B cell (primary cell): ENCODE results near the gene TUT7. TPM values are rescaled to one million over a fixed set of nuclear protein-coding genes. Genes with fewer than 3 reads are reported as not detected.

ENCODE experiments used
- ATAC-seq: fragments of 200-7000 bp; cut with Tn5 transposase; one replicate; pipeline ENCODE4 v1.10.0; 2021; ENCODE audit warnings: low read depth, mild to moderate bottlenecking, moderate number of reproducible peaks, moderate library complexity
- CTCF ChIA-PET: fragments of 350-600 bp; sonication (Branson Sonifier 250); formaldehyde crosslinking; loops from one replicate; lab custom pipeline; 2021; ENCODE audit warnings: antibody characterized with exemption, inconsistent platforms; lab: Charles Lee
- POLR2A ChIA-PET: fragments of 350-600 bp; sonication (Branson Sonifier 250); formaldehyde crosslinking; loops from one replicate; lab custom pipeline; 2021; ENCODE audit warnings: antibody characterized with exemption; lab: Charles Lee
- DNase-seq: peaks from one replicate; pipeline ENCODE4 v3.0.0; 2013
- H2AFZ ChIP-seq: 2 replicates; pipeline ENCODE4 v1.6.1; 2012; ENCODE audit warnings: mild to moderate bottlenecking, low read depth, low read length; ENCODE audit not compliant: insufficient read depth, poor library complexity, severe bottlenecking
- H3K27ac ChIP-seq, 2 donors: 1 replicate in 1 of 2; 2 replicates in 1 of 2; pipeline ENCODE4 v1.5.1; 2012 to 2013; ENCODE audit warnings: low read length in 2 of 2, mild to moderate bottlenecking in 2 of 2, moderate library complexity in 1 of 2
- H3K27me3 ChIP-seq, 4 experiments: fragments of 200-600 bp in 1 of 4; sonication (generic) in 1 of 4; replicated peaks in 1 of 4; 1 replicate in 2 of 4; 2 replicates in 2 of 4; pipeline versions ENCODE4 v1.6.1 to v1.7.0; 2013 to 2016; ENCODE audit warnings: low read length in 3 of 4, mild to moderate bottlenecking in 2 of 4, mixed read lengths in 1 of 4, moderate library complexity in 1 of 4; ENCODE audit not compliant: insufficient read depth in 4 of 4, control insufficient read depth in 3 of 4; ENCODE audit errors: control extremely low read depth in 1 of 4
- H3K36me3 ChIP-seq, 2 experiments: replicated peaks in 1 of 2; 1 replicate in 1 of 2; 2 replicates in 1 of 2; pipeline versions ENCODE4 v1.6.1 to v1.7.1; 2013; ENCODE audit warnings: low read length in 1 of 2; ENCODE audit not compliant: insufficient read depth in 2 of 2, control insufficient read depth in 1 of 2; ENCODE audit errors: control extremely low read depth in 1 of 2, extremely low read depth in 1 of 2
- H3K4me1 ChIP-seq, 2 donors: fragments of 200-600 bp in 1 of 2; sonication (generic) in 1 of 2; 1 replicate in 1 of 2; 2 replicates in 1 of 2; pipeline versions ENCODE4 v1.5.1 to v1.6.1; 2013 to 2017; ENCODE audit warnings: low read length in 2 of 2; ENCODE audit not compliant: control insufficient read depth in 2 of 2, insufficient read depth in 2 of 2
- H3K4me2 ChIP-seq: replicated peaks from 2 replicates; pipeline ENCODE3; 2012; ENCODE audit warnings: mild to moderate bottlenecking, low read depth, low read length; ENCODE audit not compliant: poor library complexity, severe bottlenecking
- H3K4me3 ChIP-seq, 5 experiments: fragments of 200-600 bp in 1 of 5; sonication (generic) in 1 of 5; 1 replicate in 3 of 5; 2 replicates in 2 of 5; pipeline versions ENCODE4 v1.5.1 to v1.7.0; 2011 to 2016; ENCODE audit warnings: low read length in 4 of 5, mild to moderate bottlenecking in 4 of 5, low read depth in 2 of 5, control low read depth in 1 of 5, moderate library complexity in 1 of 5; ENCODE audit not compliant: insufficient read depth in 1 of 5; ENCODE audit errors: control extremely low read depth in 1 of 5, extremely low read depth in 1 of 5
- H3K79me2 ChIP-seq: fragments of 200-600 bp; sonication (generic); one replicate; pipeline ENCODE4 v1.6.0; 2016; ENCODE audit warnings: low read length; ENCODE audit not compliant: control insufficient read depth, insufficient read depth
- H3K9ac ChIP-seq: fragments of 200-600 bp; sonication (generic); 2 replicates; pipeline ENCODE4 v1.6.1; 2017; ENCODE audit warnings: mild to moderate bottlenecking, low read length, moderate library complexity
- H3K9me3 ChIP-seq, 3 donors: one replicate each; pipeline versions ENCODE4 v1.6.1 to v1.7.1; 2013; ENCODE audit warnings: low read length in 2 of 3; ENCODE audit not compliant: control insufficient read depth in 2 of 3, insufficient read depth in 1 of 3; ENCODE audit errors: control extremely low read depth in 1 of 3
- H4K20me1 ChIP-seq: 2 replicates; pipeline ENCODE4 v1.6.0; 2012; ENCODE audit warnings: mild to moderate bottlenecking, low read length; ENCODE audit not compliant: insufficient read depth, control insufficient read depth, poor library complexity, severe bottlenecking
- H3K27ac Mint-ChIP-seq: one replicate; pipeline ENCODE4 v1.8.0; 2021; ENCODE audit warnings: mixed read lengths
- H3K27me3 Mint-ChIP-seq: one replicate; pipeline ENCODE4 v1.8.0; 2021; ENCODE audit warnings: mixed read lengths
- H3K4me1 Mint-ChIP-seq: one replicate; pipeline ENCODE4 v1.8.0; 2021; ENCODE audit warnings: mixed read lengths
- H3K4me3 Mint-ChIP-seq: one replicate; pipeline ENCODE4 v1.8.0; 2021; ENCODE audit warnings: mixed read lengths
- H3K9me3 Mint-ChIP-seq: one replicate; pipeline ENCODE4 v1.8.0; 2022; ENCODE audit warnings: mixed read lengths; ENCODE audit not compliant: insufficient read depth
- EZH2 ChIP-seq: IDR thresholded peaks from 2 replicates; pipeline ENCODE4 v1.6.1; 2012; ENCODE audit warnings: borderline replicate concordance, low read depth, mild to moderate bottlenecking, moderate library complexity, low read length; ENCODE audit not compliant: insufficient read depth, poor library complexity, severe bottlenecking
- WGBS: methylation state at CpG from one replicate; pipeline ENCODE4 v1.1.5; 2013; ENCODE audit warnings: missing lambda C conversion rate; ENCODE audit not compliant: insufficient coverage; 5-methylcytosine and 5-hydroxymethylcytosine counted together
- intact Hi-C: fragments of 100-400 bp; cut with micrococcal nuclease; formaldehyde crosslinking; loops from one replicate; pipeline ENCODE4 v1.10.0; 2022
- polyA plus RNA-seq: library from polyadenylated mRNA; depleted of rRNA; stranded (reverse); fragments of >200 nt; gene quantifications from 2 replicates; pipeline ENCODE4 v1.2.3, GENCODE V29; 2012
- total RNA-seq, 2 donors: library from RNA; stranded (reverse); fragments of 120-200 nt in 1 of 2; gene quantifications; 1 replicate in 1 of 2; 2 replicates in 1 of 2; pipeline versions ENCODE4 v1.2.3 to v1.2.4, GENCODE V29; 2013 to 2022
- TF ChIP-seq, protein P1 (sequence below): fragments of 200-600 bp; IDR thresholded peaks from one replicate; pipeline ENCODE4 v1.8.0; 2022; ENCODE audit warnings: antibody characterized with exemption, mild to moderate bottlenecking

TUT7 gene
- total and polyA plus RNA-seq, 2 donors (not counting 1 experiment from before 2014, with no cell fraction given) = 18.3 to 70.7 TPM

DNA sequence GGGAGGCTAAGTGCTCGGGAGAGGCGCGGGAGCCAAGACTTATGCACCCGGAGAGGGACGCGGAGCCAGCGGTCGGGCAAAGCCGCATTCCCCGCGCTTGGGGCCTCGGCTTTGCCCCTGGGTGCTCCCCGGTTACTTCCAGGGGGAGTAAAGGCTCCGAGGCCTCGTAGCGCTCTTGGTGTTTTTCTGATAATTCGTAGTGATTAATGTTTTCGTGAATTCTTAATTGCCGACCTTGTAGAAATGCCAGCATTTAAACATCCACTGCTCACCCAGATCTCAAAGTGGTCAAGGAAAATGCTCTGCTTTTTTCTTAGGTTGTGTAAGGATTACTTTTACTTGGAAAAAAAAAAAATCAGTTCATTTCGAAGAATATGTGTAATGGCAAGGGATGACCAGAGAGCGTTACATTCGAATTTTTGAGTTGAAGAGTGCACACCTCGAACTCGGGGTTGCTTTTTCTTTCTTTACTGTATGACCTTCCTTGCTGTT is 654 bp upstream of the TUT7 start:
- intact Hi-C loops = loop anchor here (1.0 to 5.0 kb wide), 6 partner anchors 18 to 613 kb away; partner anchors contain the start of genes GAS1 and ISCA1
- no peaks in the 10 kb centered on the region for H3K9me3 Mint-ChIP-seq
- ChIA-PET POLR2A (no interaction called here), CTCF (no interaction called here)
- ATAC-seq = no peak
- peak overlapping the region; percentile 73 for H3K9ac ChIP-seq
- 20% methylated on average over 17 of the region's 24 CpGs for WGBS
- H3K27me3 Mint-ChIP-seq = no peaks in the 10 kb centered on the region
- no peak for DNase-seq
- peak overlapping the region; percentile 56 to 89 for H3K27ac ChIP-seq
- peak overlapping the region; percentile 88 for H3K4me2 ChIP-seq
- no peaks in the 10 kb centered on the region for H3K27me3 ChIP-seq
- H3K4me3 Mint-ChIP-seq = peak overlapping the region; percentile 95
- H3K9me3 ChIP-seq = no peaks in the 10 kb centered on the region
- H3K27ac Mint-ChIP-seq = peak overlapping the region; percentile 90
- no peak for TF ChIP-seq EZH2
- TF ChIP-seq, protein P1, sequence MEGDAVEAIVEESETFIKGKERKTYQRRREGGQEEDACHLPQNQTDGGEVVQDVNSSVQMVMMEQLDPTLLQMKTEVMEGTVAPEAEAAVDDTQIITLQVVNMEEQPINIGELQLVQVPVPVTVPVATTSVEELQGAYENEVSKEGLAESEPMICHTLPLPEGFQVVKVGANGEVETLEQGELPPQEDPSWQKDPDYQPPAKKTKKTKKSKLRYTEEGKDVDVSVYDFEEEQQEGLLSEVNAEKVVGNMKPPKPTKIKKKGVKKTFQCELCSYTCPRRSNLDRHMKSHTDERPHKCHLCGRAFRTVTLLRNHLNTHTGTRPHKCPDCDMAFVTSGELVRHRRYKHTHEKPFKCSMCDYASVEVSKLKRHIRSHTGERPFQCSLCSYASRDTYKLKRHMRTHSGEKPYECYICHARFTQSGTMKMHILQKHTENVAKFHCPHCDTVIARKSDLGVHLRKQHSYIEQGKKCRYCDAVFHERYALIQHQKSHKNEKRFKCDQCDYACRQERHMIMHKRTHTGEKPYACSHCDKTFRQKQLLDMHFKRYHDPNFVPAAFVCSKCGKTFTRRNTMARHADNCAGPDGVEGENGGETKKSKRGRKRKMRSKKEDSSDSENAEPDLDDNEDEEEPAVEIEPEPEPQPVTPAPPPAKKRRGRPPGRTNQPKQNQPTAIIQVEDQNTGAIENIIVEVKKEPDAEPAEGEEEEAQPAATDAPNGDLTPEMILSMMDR = no peak
- peaks cover 33 to 44% of the 10 kb centered on the region in 2 donors for H3K4me1 ChIP-seq
- H3K79me2 ChIP-seq = peaks cover 44% of the 10 kb centered on the region
- peak overlapping the region; percentile 89 for H2AFZ ChIP-seq
- H3K4me1 Mint-ChIP-seq = peaks cover 42% of the 10 kb centered on the region
- H3K4me3 ChIP-seq = peak overlapping the region; percentile 68 to 93 (median 85)
- H4K20me1 ChIP-seq = peaks cover 8% of the 10 kb centered on the region
- H3K36me3 ChIP-seq = peaks cover 0 to 3% of the 10 kb centered on the region in 2 experiments

DNA sequence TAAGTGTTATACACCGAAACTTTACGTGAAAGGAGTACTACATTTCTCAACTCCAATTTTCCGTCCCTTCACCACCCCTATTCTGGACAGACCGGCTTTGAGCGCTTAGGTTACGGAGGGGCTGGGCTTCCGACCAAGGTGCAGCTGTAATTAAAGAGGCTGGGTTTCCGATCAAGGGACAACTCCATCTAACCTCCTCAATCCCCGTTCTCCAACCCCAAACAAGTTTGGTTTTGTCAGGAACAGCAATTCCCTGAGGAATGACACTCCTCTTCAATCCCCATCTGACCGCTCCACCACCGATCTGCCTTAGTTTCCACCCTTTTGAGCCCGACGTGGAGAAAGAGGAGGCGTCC is 577 bp downstream of the TUT7 start:
- peak overlapping the region; percentile 88 for H3K4me2 ChIP-seq
- DNase-seq (no peak), ATAC-seq (no peak)
- Mint-ChIP-seq H3K27ac (peak overlapping the region; percentile 90), H3K4me1 (peaks cover 41% of the 10 kb centered on the region), H3K9me3 (no peaks in the 10 kb centered on the region), H3K4me3 (peak overlapping the region; percentile 95), H3K27me3 (no peaks in the 10 kb centered on the region)
- ChIA-PET CTCF (no interaction called here), POLR2A (no interaction called here)
- peak overlapping the region; percentile 89 for H2AFZ ChIP-seq
- no peak for TF ChIP-seq EZH2
- TF ChIP-seq, protein P1 = no peak
- H3K79me2 ChIP-seq = peaks cover 56% of the 10 kb centered on the region
- peak overlapping the region; percentile 74 to 89 for H3K27ac ChIP-seq
- H3K9ac ChIP-seq = peak overlapping the region; percentile 73
- H3K9me3 ChIP-seq = no peaks in the 10 kb centered on the region
- H3K4me1 ChIP-seq = peaks cover 38 to 39% of the 10 kb centered on the region in 2 donors
- peak overlapping the region; percentile 75 to 93 (median 87) for H3K4me3 ChIP-seq
- no peaks in the 10 kb centered on the region for H3K27me3 ChIP-seq
- 0% methylated on average over 10 of the region's 14 CpGs for WGBS
- intact Hi-C loops = loop anchor here (1.0 to 5.0 kb wide), 6 partner anchors 16 to 611 kb away; partner anchors contain the start of genes GAS1 and ISCA1
- peaks cover 0 to 3% of the 10 kb centered on the region in 2 experiments for H3K36me3 ChIP-seq
- peaks cover 8% of the 10 kb centered on the region for H4K20me1 ChIP-seq
